ENCODE data around the gene TPO.
A peak's percentile ranks its signal among the peaks of the same experiment; 100 is the strongest.
"Not testable (repeated sequence)": the region's sequence is repeated elsewhere in the genome, so short reads cannot be mapped to it uniquely, and the experiment has no call there.

TPO gene

GRCh38 chr2:1504311-1504750, 91.1 kb downstream of the TPO start:
- DNase-seq, result no peak

- no peak for DNase-seq
Observed at GRCh38 chr2:1505031-1505441, 91.8 kb downstream of the TPO start.

GRCh38 chr2:1509271-1510065, 96.2 kb downstream of the TPO start:
- no peak for DNase-seq

GRCh38 chr2:1510176-1510575, 96.9 kb downstream of the TPO start:
- no peak for DNase-seq

- no peak for DNase-seq
Observed at GRCh38 chr2:1511455-1511854, 98.2 kb downstream of the TPO start.

- no peak for DNase-seq
Observed at GRCh38 chr2:1512321-1513289, 99.3 kb downstream of the TPO start.

GRCh38 chr2:1514391-1515072, 101.3 kb downstream of the TPO start:
- no peak for DNase-seq

GRCh38 chr2:1515073-1515430, 101.8 kb downstream of the TPO start:
- DNase-seq, result no peak

- DNase-seq, result no peak
Observed at GRCh38 chr2:1515986-1516797, 102.9 kb downstream of the TPO start.

GRCh38 chr2:1516798-1517060, 103.5 kb downstream of the TPO start:
- DNase-seq, result no peak

- not testable (repeated sequence) for DNase-seq
Observed at GRCh38 chr2:1517291-1517690, 104.0 kb downstream of the TPO start.

- no peak for DNase-seq
Observed at GRCh38 chr2:1517786-1518185, 104.5 kb downstream of the TPO start.

- DNase-seq, result no peak
Observed at GRCh38 chr2:1518331-1518803, 105.1 kb downstream of the TPO start.

GRCh38 chr2:1518867-1519530, 105.7 kb downstream of the TPO start:
- DNase-seq, result peak; percentile 14

GRCh38 chr2:1521191-1521877, 108.1 kb downstream of the TPO start:
- no peak for DNase-seq

- no peak for DNase-seq
Observed at GRCh38 chr2:1521878-1522830, 108.9 kb downstream of the TPO start.

- DNase-seq, result no peak
Observed at GRCh38 chr2:1527153-1527992, 114.1 kb downstream of the TPO start.

- no peak for DNase-seq
Observed at GRCh38 chr2:1528273-1529064, 115.2 kb downstream of the TPO start.
